ENCODE measurements around the gene DPYSL4. TPM values are rescaled to one million over a fixed set of nuclear protein-coding genes. Genes with fewer than 3 reads are reported as not detected.

Gene DPYSL4
- total RNA-seq, 1 experiment from 2014 or later = 26.3 TPM

- no peak overlapping the region for H3K4me2 ChIP-seq (ENCODE audit: insufficient read depth, insufficient read length, low read length)
- TF ChIP-seq CTCF (conservative IDR thresholded peaks at IDR 0.05) = no peak
- H3K23me2 ChIP-seq (ENCODE audit: insufficient read length, low read depth, low read length, poor library complexity, severe bottlenecking) = no peaks in the 10 kb centered on the region
- H3K56ac ChIP-seq (ENCODE audit: insufficient read length, low read depth, low read length) = no peak overlapping the region
- no peak for DNase-seq
- H3K23ac ChIP-seq (ENCODE audit: insufficient read length, low read depth, low read length) = no peak overlapping the region
- H3T11ph ChIP-seq (ENCODE audit: low read length) = no peak overlapping the region
- H4K8ac ChIP-seq (replicated peaks; ENCODE audit: insufficient read length, low read depth, low read length) = no peak overlapping the region
- no peaks in the 10 kb centered on the region for H3K4me1 Mint-ChIP-seq
- H3K4ac ChIP-seq (ENCODE audit: low read depth, low read length) = no peak overlapping the region
- no peak overlapping the region for H4K5ac ChIP-seq (ENCODE audit: insufficient read length, low read depth, low read length)
- no peak overlapping the region for H2BK120ac ChIP-seq (ENCODE audit: low read depth, low read length, poor library complexity, severe bottlenecking)
- H3K79me2 ChIP-seq (ENCODE audit: insufficient read depth, low read length) = no peaks in the 10 kb centered on the region
- no peaks in the 10 kb centered on the region for H3K79me1 ChIP-seq (ENCODE audit: insufficient read depth, low read depth, low read length, poor library complexity, severe bottlenecking)
- H2BK20ac ChIP-seq (ENCODE audit: low read depth, low read length, poor library complexity, severe bottlenecking) = no peak overlapping the region
- H3K27ac Mint-ChIP-seq = no peak overlapping the region
- no peak overlapping the region for H2BK15ac ChIP-seq (ENCODE audit: low read depth, low read length)
- no peaks in the 10 kb centered on the region for H3K27me3 ChIP-seq (ENCODE audit: insufficient read depth, low read length)
- no peak overlapping the region for H2BK12ac ChIP-seq (ENCODE audit: insufficient read length, low read depth, low read length)
- no peak overlapping the region for H3K18ac ChIP-seq (ENCODE audit: insufficient read length, low read depth, low read length)
- no peak overlapping the region for H2BK5ac ChIP-seq (ENCODE audit: insufficient read length, low read length)
- H3K4me3 Mint-ChIP-seq = no peak overlapping the region
- H4K20me1 ChIP-seq (ENCODE audit: control insufficient read depth, insufficient read depth, insufficient read length) = no peaks in the 10 kb centered on the region
- no CpG with 5 or more reads among the region's 48 CpGs for WGBS (ENCODE audit: extremely low coverage, insufficient read length, low lambda C conversion rate)
- H3K14ac ChIP-seq (ENCODE audit: insufficient read depth, low read length) = no peak overlapping the region
- peaks cover 0 to 3% (median 0%) of the 10 kb centered on the region in 3 experiments; a peak in 1 of 7 replicates for H3K36me3 Mint-ChIP-seq (ENCODE audit: insufficient read depth in 1 of 3, low read depth in 3 of 3)
- no peak overlapping the region for H3K9ac ChIP-seq (ENCODE audit: extremely low read depth, insufficient read length, low read length)
- no peaks in the 10 kb centered on the region for H3K27me3 Mint-ChIP-seq (ENCODE audit: low read depth)
- no peaks in the 10 kb centered on the region for H3K9me3 Mint-ChIP-seq
- no peaks in the 10 kb centered on the region for H3K4me1 ChIP-seq (ENCODE audit: insufficient read depth, low read length)
- H2AK5ac ChIP-seq (ENCODE audit: insufficient read length, low read length) = no peak overlapping the region
- no peak overlapping the region for H2AFZ ChIP-seq (ENCODE audit: low read length)
- H3K27ac ChIP-seq (ENCODE audit: insufficient read length, low read depth, low read length) = no peak overlapping the region
- no peak overlapping the region for H4K91ac ChIP-seq (ENCODE audit: insufficient read length, low read depth, low read length)
- no peaks in the 10 kb centered on the region for H3K9me3 ChIP-seq (ENCODE audit: control insufficient read depth, low read depth, low read length)
Observed at GRCh38 chr10:132207536-132208461, 21.1 kb downstream of the DPYSL4 start.

All from H9 (cell line).